GM18867 (cell line): Measurements from ENCODE around the gene SEMG2.

Experiments
- ATAC-seq: cut with Tn5 transposase; IDR thresholded peaks from one replicate; pipeline ENCODE4 v1.9.1; 2021; ENCODE audit warnings: mild to moderate bottlenecking, moderate library complexity; ENCODE audit not compliant: unreplicated experiment

The SEMG2 gene

GRCh38 chr20:45221076-45221475 lies at the start of gene SEMG2:
SEMG2 (plus strand) TSS chr20:45221373; CDS start chr20:45221390, 17 bp downstream.
- ATAC-seq: no peak

DNA sequence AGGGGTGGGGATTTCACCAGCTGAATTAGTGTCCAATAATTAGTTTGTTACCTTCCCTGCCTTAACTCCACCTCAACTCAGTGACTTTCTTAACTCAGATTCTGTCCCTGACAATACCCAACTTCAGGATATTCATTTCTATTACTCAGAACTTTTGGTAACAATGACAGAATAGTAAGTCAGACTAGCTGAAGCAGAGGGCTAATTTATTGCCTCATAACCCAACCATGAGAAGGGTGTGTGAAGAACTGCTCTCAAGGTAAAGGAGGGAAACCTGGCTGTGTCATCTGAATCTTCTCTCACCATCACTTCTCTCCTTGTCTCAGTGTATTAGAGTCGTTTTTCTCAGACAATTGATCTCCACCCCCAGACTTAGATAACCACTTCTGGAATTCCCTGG lies 47.7 kb upstream of the SEMG2 start:
- no peak for ATAC-seq

DNA sequence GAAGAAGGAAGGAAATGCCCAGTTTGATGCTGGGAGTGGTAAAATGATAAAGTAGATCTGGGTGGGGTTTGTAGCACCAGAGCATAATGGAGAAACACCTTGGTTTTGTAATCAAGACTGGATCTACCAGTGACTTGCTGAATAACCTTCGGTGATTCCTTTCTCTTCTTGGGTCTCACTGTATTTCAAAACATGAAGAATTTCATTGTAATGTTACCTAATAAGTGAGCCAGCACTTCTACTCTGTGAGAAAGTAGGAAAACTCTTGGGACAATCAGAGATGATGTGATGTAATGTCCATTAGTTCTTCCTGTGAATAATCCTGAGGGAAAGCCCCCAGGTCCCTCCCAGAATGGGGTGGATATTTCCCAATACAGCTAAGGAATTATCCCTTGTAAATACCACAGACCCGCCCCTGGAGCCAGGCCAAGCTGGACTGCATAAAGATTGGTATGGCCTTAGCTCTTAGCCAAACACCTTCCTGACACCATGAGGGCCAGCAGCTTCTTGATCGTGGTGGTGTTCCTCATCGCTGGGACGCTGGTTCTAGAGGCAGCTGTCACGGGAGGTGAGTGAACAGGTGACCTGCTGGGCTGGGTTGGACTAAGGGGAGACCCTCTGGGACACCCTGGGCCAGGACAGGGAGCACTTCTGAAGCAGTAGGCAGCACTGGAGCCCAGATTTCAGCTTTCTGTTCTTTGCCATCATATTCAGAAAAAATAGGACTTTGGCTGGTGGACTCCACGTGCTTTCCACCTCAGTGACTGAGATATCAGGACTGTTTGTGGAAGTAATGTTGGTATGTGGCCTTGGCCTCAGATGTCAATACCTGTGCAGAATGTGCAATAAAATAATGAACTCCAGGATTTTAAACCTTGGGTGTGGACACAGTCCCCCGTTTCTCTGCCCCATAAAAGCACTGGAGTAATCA lies 46.5 kb upstream of the SEMG2 start, which contains the start of gene PI3:
TSS of gene PI3 (plus strand) at position 469 of the 931 bp plus-strand sequence. CDS start at position 490, 21 bp downstream.
- no peak for ATAC-seq

GRCh38 chr20:45176526-45177267 lies 44.5 kb upstream of the SEMG2 start:
- no peak for ATAC-seq

GRCh38 chr20:45179166-45179565 lies 42.0 kb upstream of the SEMG2 start:
- ATAC-seq: no peak

- ATAC-seq: no peak
These were observed 39.5 kb upstream of the SEMG2 start for GRCh38 chr20:45181639-45182038.

DNA sequence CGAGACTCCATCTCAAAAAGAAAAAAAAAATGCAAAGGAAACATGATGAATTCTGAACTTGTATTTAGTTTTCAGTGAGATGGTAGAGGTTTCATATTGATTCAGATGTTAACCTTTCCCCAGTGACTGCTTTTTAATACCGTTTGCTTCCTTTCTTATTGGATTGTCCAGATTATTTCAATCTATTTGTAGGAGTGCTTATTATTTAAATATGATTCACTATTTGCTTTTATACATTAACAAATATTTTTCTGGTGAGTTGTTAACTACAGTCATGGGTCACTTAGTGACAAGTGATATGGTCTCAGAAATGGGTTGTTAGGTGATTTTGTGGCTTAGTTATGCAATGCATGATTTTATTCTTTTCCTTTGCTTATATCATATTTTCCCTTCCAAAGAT lies 38.1 kb upstream of the SEMG2 start:
- ATAC-seq: no peak

GRCh38 chr20:45187693-45188092 lies 33.5 kb upstream of the SEMG2 start:
- no peak for ATAC-seq

- ATAC-seq: no peak
These were observed 32.0 kb upstream of the SEMG2 start for GRCh38 chr20:45189067-45189609.

GRCh38 chr20:45189861-45190260 lies 31.3 kb upstream of the SEMG2 start:
- ATAC-seq: no peak

DNA sequence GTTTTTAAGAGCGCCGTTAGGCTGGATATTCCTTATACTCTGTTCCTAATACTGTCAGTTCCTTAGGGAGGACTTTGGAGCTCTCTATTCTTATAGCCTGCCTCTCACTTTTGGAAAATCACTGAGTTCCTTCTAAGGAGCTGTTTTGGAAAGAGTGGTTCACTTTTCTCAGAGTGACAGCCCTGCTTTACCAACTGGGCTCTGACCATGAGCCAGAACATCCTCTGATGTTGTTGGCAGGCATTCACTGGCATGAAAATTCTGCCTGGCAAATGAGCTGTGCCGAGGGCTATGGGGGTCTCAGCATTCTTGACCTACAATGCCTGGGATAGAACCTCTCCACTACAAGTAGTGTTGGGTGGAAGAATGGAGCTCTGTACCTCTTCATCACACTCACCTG lies 29.2 kb upstream of the SEMG2 start:
- no peak for ATAC-seq

GRCh38 chr20:45193331-45193730 lies 27.8 kb upstream of the SEMG2 start:
- no peak for ATAC-seq

DNA sequence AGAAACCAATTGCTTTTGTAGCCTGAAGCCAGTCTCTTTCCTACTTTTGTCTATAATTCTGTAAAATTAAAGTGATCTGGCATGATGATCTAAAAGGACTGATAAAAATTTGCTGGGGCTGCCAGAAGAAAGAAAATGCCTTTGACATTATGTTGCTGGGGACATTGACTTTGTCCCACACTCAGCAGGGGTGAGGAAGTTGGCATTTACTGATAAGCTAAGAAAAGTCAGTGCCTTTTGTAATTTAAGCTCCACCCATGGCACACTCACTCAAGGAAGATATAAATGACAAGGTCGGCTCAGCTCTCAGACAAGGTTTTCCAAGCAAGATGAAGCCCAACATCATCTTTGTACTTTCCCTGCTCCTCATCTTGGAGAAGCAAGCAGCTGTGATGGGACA lies 14.4 kb upstream of the SEMG2 start, which contains the start of gene SEMG1:
TSS of gene SEMG1 (plus strand) at position 309 of the 400 bp plus-strand sequence. CDS start at position 330, 21 bp downstream.
- ATAC-seq: no peak

DNA sequence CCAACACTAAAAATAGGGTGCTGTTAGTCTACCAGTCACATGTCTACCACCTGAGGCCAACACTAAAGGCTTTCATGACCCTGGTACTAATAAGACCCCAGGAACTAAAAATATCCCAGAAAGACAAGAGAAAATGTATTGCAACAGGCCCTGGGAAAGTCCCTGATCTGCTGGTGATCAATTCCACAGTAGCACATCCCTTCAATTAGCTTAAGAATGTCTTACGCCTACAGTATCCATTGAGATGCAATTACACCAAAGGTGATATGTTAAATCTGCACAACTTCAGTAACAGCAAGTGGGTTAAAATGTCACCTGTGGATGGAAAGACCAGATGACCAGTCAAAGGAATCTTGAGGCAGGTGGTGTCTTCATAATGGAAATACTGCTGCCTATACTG lies 11.2 kb upstream of the SEMG2 start:
- no peak for ATAC-seq

GRCh38 chr20:45211569-45212474 lies 9.4 kb upstream of the SEMG2 start:
- no peak for ATAC-seq

- no peak for ATAC-seq
These were observed 8.3 kb upstream of the SEMG2 start for GRCh38 chr20:45212836-45213235.

- ATAC-seq: no peak
These were observed 3.0 kb upstream of the SEMG2 start for GRCh38 chr20:45218124-45218523.

- no peak for ATAC-seq
These were observed 2.5 kb upstream of the SEMG2 start for GRCh38 chr20:45218636-45219035.

- no peak for ATAC-seq
These were observed 2.0 kb downstream of the SEMG2 start for GRCh38 chr20:45223136-45223535.

GRCh38 chr20:45226287-45226686 lies 5.1 kb downstream of the SEMG2 start:
- no peak for ATAC-seq
